ENCODE measurements around the gene HEXA. TPM values are rescaled to one million over a fixed set of nuclear protein-coding genes. Genes with fewer than 3 reads are reported as not detected.

The HEXA gene
- total and polyA plus RNA-seq, 2 of the 8 experiments (the other 6 are each of a cell fraction or from before 2014, with no cell fraction given), result 52.5 to 73.7 TPM

- TF ChIP-seq CHD7 (IDR thresholded peaks at IDR 0.05; ENCODE audit: insufficient replicate concordance, low read length) (no peak), GABPA (IDR thresholded peaks at IDR 0.05; ENCODE audit: borderline replicate concordance, insufficient read depth, low read length) (no peak), SP1 (IDR thresholded peaks at IDR 0.05; ENCODE audit: low read depth, low read length) (no peak), SIN3A (conservative IDR thresholded peaks at IDR 0.05 in 1 of 2, IDR thresholded peaks at IDR 0.05 in 1 of 2; ENCODE audit: low read depth in 1 of 2, low read length in 2 of 2) (no peak), USF2 (IDR thresholded peaks at IDR 0.05; ENCODE audit: low read length) (no peak)
Observed at GRCh38 chr15:72361176-72361575, 14.6 kb downstream of the HEXA start (continued).
